ENCODE measurements around the gene WNT7A. TPM values are rescaled to one million over a fixed set of nuclear protein-coding genes. Genes with fewer than 3 reads are reported as not detected.

WNT7A gene
- total and polyA plus RNA-seq, 2 donors (not counting 3 experiments of a cell fraction or from before 2014, with no cell fraction given) = not detected

- ChIA-PET POLR2A (no interaction called here), CTCF (no interaction called here)
- intact Hi-C loops (cut with micrococcal nuclease) (no loop called here), dilution Hi-C loops (cut with MboI; ENCODE audit: extremely low pct_ligation_motif_present, low sequenced_read_pairs) (no loop called here)
- no peaks in the 10 kb centered on the region for H3K4me1 ChIP-seq (ENCODE audit: control insufficient read depth, extremely low read depth, insufficient read depth, low read length)
- H3K27ac ChIP-seq (ENCODE audit: insufficient read depth, low read depth, low read length) = no peak overlapping the region
- no peaks in the 10 kb centered on the region for H3K79me2 ChIP-seq (ENCODE audit: control insufficient read depth, insufficient read depth, low read length)
- H4K20me1 ChIP-seq (replicated peaks; ENCODE audit: control insufficient read depth, extremely low read depth, insufficient read depth, low read length) = no peaks in the 10 kb centered on the region
- no peak overlapping the region for H2AFZ ChIP-seq (ENCODE audit: low read depth, low read length)
- DNase-seq (ENCODE audit: low read depth, low spot score) (no peak), FAIRE-seq (no peak)
- H3K36me3 ChIP-seq (ENCODE audit: control insufficient read depth in 2 of 2, extremely low read depth in 1 of 2, insufficient read depth in 2 of 2, low read length in 2 of 2) = no peaks in the 10 kb centered on the region
- no peak for TF ChIP-seq JUN (IDR thresholded peaks at IDR 0.05; ENCODE audit: borderline replicate concordance, insufficient read depth, insufficient read length, low read depth)
- H3K9me3 ChIP-seq (replicated peaks; ENCODE audit: control insufficient read depth, insufficient read depth, low read length) = no peaks in the 10 kb centered on the region
- no peaks in the 10 kb centered on the region for H3K9me1 ChIP-seq (replicated peaks; ENCODE audit: control insufficient read depth, extremely low read depth, insufficient read depth, low read length)
- H3K4me2 ChIP-seq (ENCODE audit: insufficient read depth, low read length) = no peak overlapping the region
- no peak overlapping the region for H3K4me3 ChIP-seq (replicated peaks in 1 of 3; ENCODE audit: insufficient read depth in 1 of 3, low read depth in 1 of 3, low read length in 3 of 3)
- H3K9ac ChIP-seq (replicated peaks; ENCODE audit: extremely low read depth, insufficient read depth, low read length) = no peak overlapping the region
- no TSS peak for BruUV-seq (replicated peaks)
- no peaks in the 10 kb centered on the region for H3K27me3 ChIP-seq (ENCODE audit: control insufficient read depth in 2 of 2, insufficient read depth in 2 of 2, low read length in 2 of 2)
Measured at GRCh38 chr3:13863965-13864595, 15.8 kb downstream of the WNT7A start.

GRCh38 chr3:13863382-13863952 lies 16.4 kb downstream of the WNT7A start:
- no TSS peak for BruUV-seq (replicated peaks)
- H3K9ac ChIP-seq (replicated peaks; ENCODE audit: extremely low read depth, insufficient read depth, low read length) = no peak overlapping the region

More at GRCh38 chr3:13863382-13863952, 16.4 kb downstream of the WNT7A start:
- CTCF ChIA-PET = no interaction called here
- Histone ChIP-seq H3K4me3 (replicated peaks in 1 of 3; ENCODE audit: insufficient read depth in 1 of 3, low read depth in 1 of 3, low read length in 3 of 3) (no peak overlapping the region), H3K9me3 (replicated peaks; ENCODE audit: control insufficient read depth, insufficient read depth, low read length) (no peaks in the 10 kb centered on the region), H3K27ac (ENCODE audit: insufficient read depth, low read depth, low read length) (no peak overlapping the region), H3K9me1 (replicated peaks; ENCODE audit: control insufficient read depth, extremely low read depth, insufficient read depth, low read length) (no peaks in the 10 kb centered on the region), H2AFZ (ENCODE audit: low read depth, low read length) (no peak overlapping the region), H3K36me3 (ENCODE audit: control insufficient read depth in 2 of 2, extremely low read depth in 1 of 2, insufficient read depth in 2 of 2, low read length in 2 of 2) (no peaks in the 10 kb centered on the region), H4K20me1 (replicated peaks; ENCODE audit: control insufficient read depth, extremely low read depth, insufficient read depth, low read length) (no peaks in the 10 kb centered on the region), H3K4me1 (ENCODE audit: control insufficient read depth, extremely low read depth, insufficient read depth, low read length) (no peaks in the 10 kb centered on the region), H3K27me3 (ENCODE audit: control insufficient read depth in 2 of 2, insufficient read depth in 2 of 2, low read length in 2 of 2) (no peaks in the 10 kb centered on the region), H3K79me2 (ENCODE audit: control insufficient read depth, insufficient read depth, low read length) (no peaks in the 10 kb centered on the region), H3K4me2 (ENCODE audit: insufficient read depth, low read length) (no peak overlapping the region)
- intact Hi-C loops (cut with micrococcal nuclease) (no loop called here), dilution Hi-C loops (cut with MboI; ENCODE audit: extremely low pct_ligation_motif_present, low sequenced_read_pairs) (no loop called here)
- DNase-seq (ENCODE audit: low read depth, low spot score) = no peak
- POLR2A ChIA-PET = no interaction called here
- TF ChIP-seq MAX (IDR thresholded peaks at IDR 0.05; ENCODE audit: insufficient read depth, insufficient read length) = no peak
- no peak for TF ChIP-seq POLR2A (IDR thresholded peaks at IDR 0.05; ENCODE audit: low read depth, low read length)
- no peak for TF ChIP-seq CTCF (IDR thresholded peaks at IDR 0.05; ENCODE audit: extremely low read depth in 1 of 2, insufficient read depth in 1 of 2, low read depth in 1 of 2, low read length in 2 of 2)
- TF ChIP-seq POLR2AphosphoS5 (IDR thresholded peaks at IDR 0.05; ENCODE audit: insufficient read depth, low read depth, low read length) = no peak
- no peak for TF ChIP-seq JUN (IDR thresholded peaks at IDR 0.05; ENCODE audit: borderline replicate concordance, insufficient read depth, insufficient read length, low read depth)
- no peak for TF ChIP-seq FOS (IDR thresholded peaks at IDR 0.05; ENCODE audit: borderline replicate concordance, insufficient read depth, low read length)
- TF ChIP-seq MYC (IDR thresholded peaks at IDR 0.05; ENCODE audit: low read depth, low read length) = no peak
- no peak for TF ChIP-seq GATA2 (IDR thresholded peaks at IDR 0.05; ENCODE audit: insufficient read depth, insufficient read length, low read depth, low read length)
- no peak for TF ChIP-seq EZH2 (IDR thresholded peaks at IDR 0.05; ENCODE audit: borderline replicate concordance, low read depth, low read length, severe bottlenecking)
- no peak for FAIRE-seq
